HEK293 (cell line): Measurements from ENCODE around the gene GMPR.

Source experiments
- CTCF ChIA-PET: fragments of 350-600 bp; formaldehyde crosslinking; extraction: SDS; loops from one replicate; lab custom pipeline; 2021; ENCODE audit warnings: antibody characterized with exemption; lab: Yijun Ruan, JAX
- POLR2A ChIA-PET: fragments of 300-600 bp; formaldehyde crosslinking; extraction: SDS; loops from one replicate; lab custom pipeline; 2020; ENCODE audit warnings: antibody characterized with exemption, inconsistent platforms; lab: Yijun Ruan, JAX
- H3K27ac ChIP-seq: fragments of 200-500 bp; sonication (Bioruptor generic); 2 replicates; pipeline ENCODE4 v1.5.1; 2014; ENCODE audit warnings: low read depth, low read length, control low read depth, inconsistent platforms; ENCODE audit errors: extremely low read depth
- H3K36me3 ChIP-seq, 2 experiments: fragments of 200-500 bp in 1 of 2; sonication (Bioruptor generic) in 1 of 2; 1 replicate in 1 of 2; 2 replicates in 1 of 2; pipeline ENCODE4 v1.5.1; 2014 to 2017; ENCODE audit warnings: inconsistent platforms in 2 of 2, low read length in 2 of 2; ENCODE audit not compliant: control insufficient read depth in 2 of 2, insufficient read depth in 1 of 2
- H3K4me1 ChIP-seq: fragments of 200-500 bp; sonication (Bioruptor generic); 2 replicates; pipeline ENCODE4 v1.5.1; 2014; ENCODE audit warnings: mild to moderate bottlenecking, low read length, inconsistent platforms; ENCODE audit not compliant: control insufficient read depth, insufficient read depth
- H3K4me3 ChIP-seq: 2 replicates; pipeline ENCODE4 v1.5.1; 2011; ENCODE audit warnings: low read depth, mild to moderate bottlenecking, control low read depth, low read length, moderate library complexity
- H3K9me3 ChIP-seq: fragments of 200-500 bp; sonication (Bioruptor generic); 2 replicates; pipeline ENCODE4 v1.5.1; 2014; ENCODE audit warnings: low read depth, low read length, inconsistent platforms; ENCODE audit not compliant: control insufficient read depth, insufficient read depth
- HOXA7 ChIP-seq: sonication (generic); formaldehyde crosslinking; IDR thresholded peaks from 2 replicates; pipeline ENCODE4 v1.8.1; 2022; ENCODE audit warnings: missing genetic modification reagents, borderline replicate concordance
- KLF10 ChIP-seq: fragments of 450-650 bp; IDR thresholded peaks from 2 replicates; pipeline ENCODE4 v1.5.1; 2018; ENCODE audit warnings: missing biosample characterization, mild to moderate bottlenecking, missing genetic modification characterization
- KLF16 ChIP-seq: fragments of 450-650 bp; formaldehyde crosslinking; IDR thresholded peaks from 2 replicates; pipeline ENCODE4 v1.5.1; 2017; ENCODE audit warnings: missing biosample characterization, missing genetic modification characterization
- WT1 ChIP-seq: fragments of 450-650 bp; formaldehyde crosslinking; IDR thresholded peaks from 2 replicates; pipeline ENCODE4 v1.5.1; 2016; ENCODE audit warnings: missing biosample characterization, missing genetic modification characterization
- ZBTB21 ChIP-seq: fragments of 450-650 bp; formaldehyde crosslinking; IDR thresholded peaks from 2 replicates; pipeline ENCODE4 v1.5.1; 2017; ENCODE audit warnings: missing biosample characterization, missing genetic modification characterization
- ZFP37 ChIP-seq: fragments of 450-650 bp; formaldehyde crosslinking; IDR thresholded peaks from 2 replicates; pipeline ENCODE4 v1.5.1; 2016; ENCODE audit warnings: missing biosample characterization, missing genetic modification characterization
- ZNF214 ChIP-seq: fragments of 450-650 bp; formaldehyde crosslinking; IDR thresholded peaks from 2 replicates; pipeline ENCODE4 v1.5.1; 2017; ENCODE audit warnings: missing biosample characterization, mild to moderate bottlenecking, missing genetic modification characterization, borderline replicate concordance
- ZNF274 ChIP-seq, 2 experiments: fragments of 200-500 bp in 1 of 2; fragments of 450-650 bp in 1 of 2; sonication (Bioruptor generic) in 1 of 2; formaldehyde crosslinking in 1 of 2; IDR thresholded peaks; 2 replicates each; pipeline versions ENCODE4 v1.5.1 to v1.6.1; 2014 to 2016; ENCODE audit warnings: borderline replicate concordance in 1 of 2, inconsistent platforms in 1 of 2, low read length in 1 of 2, missing biosample characterization in 1 of 2, missing genetic modification characterization in 1 of 2
- ZNF366 ChIP-seq: fragments of 450-650 bp; formaldehyde crosslinking; conservative IDR thresholded peaks from 2 replicates; pipeline ENCODE4 v1.5.1; 2016; ENCODE audit warnings: missing biosample characterization, missing genetic modification characterization
- ZNF433 ChIP-seq: fragments of 450-650 bp; formaldehyde crosslinking; IDR thresholded peaks from 2 replicates; pipeline ENCODE4 v1.5.1; 2016; ENCODE audit warnings: missing biosample characterization, missing genetic modification characterization, low read depth
- ZNF521 ChIP-seq: fragments of 450-650 bp; formaldehyde crosslinking; IDR thresholded peaks from 2 replicates; pipeline ENCODE4 v1.5.1; 2017; ENCODE audit warnings: missing biosample characterization, mild to moderate bottlenecking, missing genetic modification characterization
- ZNF555 ChIP-seq: fragments of 450-650 bp; formaldehyde crosslinking; conservative IDR thresholded peaks from 2 replicates; pipeline ENCODE4 v1.5.1; 2017; ENCODE audit warnings: missing biosample characterization, mild to moderate bottlenecking, missing genetic modification characterization, inconsistent platforms
- ZNF621 ChIP-seq: fragments of 450-650 bp; formaldehyde crosslinking; IDR thresholded peaks from 2 replicates; pipeline ENCODE4 v1.5.1; 2017; ENCODE audit warnings: missing biosample characterization, missing genetic modification characterization
- ZNF677 ChIP-seq: fragments of 450-650 bp; IDR thresholded peaks from 2 replicates; pipeline ENCODE4 v1.5.0; 2018; ENCODE audit warnings: missing biosample characterization, mild to moderate bottlenecking, missing genetic modification characterization, moderate library complexity
- ZNF837 ChIP-seq: fragments of 450-650 bp; formaldehyde crosslinking; IDR thresholded peaks from 2 replicates; pipeline ENCODE4 v1.5.1; 2016; ENCODE audit warnings: missing biosample characterization, missing genetic modification characterization
- TF ChIP-seq, protein P1 (sequence below): fragments of 450-650 bp; formaldehyde crosslinking; IDR thresholded peaks from 2 replicates; pipeline ENCODE4 v1.5.1; 2017; ENCODE audit warnings: missing biosample characterization, missing genetic modification characterization
- TF ChIP-seq, protein P2 (sequence below): fragments of 450-650 bp; formaldehyde crosslinking; conservative IDR thresholded peaks from 2 replicates; pipeline ENCODE4 v1.5.1; 2016; ENCODE audit warnings: low read depth, missing biosample characterization, missing genetic modification characterization
- TF ChIP-seq, protein P3 (sequence below): fragments of 450-650 bp; formaldehyde crosslinking; IDR thresholded peaks from 2 replicates; pipeline ENCODE4 v1.5.1; 2016; ENCODE audit warnings: missing biosample characterization, missing genetic modification characterization
- TF ChIP-seq, protein P4 (sequence below): fragments of 450-650 bp; formaldehyde crosslinking; IDR thresholded peaks from 2 replicates; pipeline ENCODE4 v1.5.1; 2016; ENCODE audit warnings: missing biosample characterization, missing genetic modification characterization, borderline replicate concordance

GMPR gene

DNA sequence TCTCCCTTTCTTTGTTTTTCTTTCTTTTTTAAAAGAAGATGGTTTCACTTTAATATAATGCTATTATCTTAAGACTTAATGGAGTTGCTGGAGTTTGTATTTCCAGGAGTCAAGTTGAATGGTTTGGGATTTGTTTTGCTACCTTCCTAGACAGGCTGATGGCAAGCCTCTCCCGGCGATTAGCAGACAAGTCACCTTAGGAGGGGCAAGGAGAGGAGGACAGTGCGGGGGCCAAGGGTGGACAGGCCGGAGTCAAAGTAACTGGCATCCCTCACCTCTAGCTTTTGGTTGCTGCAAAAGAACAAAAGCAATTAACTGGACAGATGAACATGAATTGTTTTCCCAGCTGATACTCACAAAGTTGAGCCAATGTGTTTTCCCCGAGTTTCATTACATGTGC lies 57.1 kb downstream of the GMPR start:
- H3K36me3 ChIP-seq, result peaks cover 0 to 8% of the 10 kb centered on the region in 2 experiments; a peak in 2 of 3 replicates
- H3K27ac ChIP-seq, result no peak overlapping the region
- TF ChIP-seq WT1 (tag by site-specific recombination), result no peak
- no peak for TF ChIP-seq ZNF621 (tag by site-specific recombination)
- TF ChIP-seq, protein P1, sequence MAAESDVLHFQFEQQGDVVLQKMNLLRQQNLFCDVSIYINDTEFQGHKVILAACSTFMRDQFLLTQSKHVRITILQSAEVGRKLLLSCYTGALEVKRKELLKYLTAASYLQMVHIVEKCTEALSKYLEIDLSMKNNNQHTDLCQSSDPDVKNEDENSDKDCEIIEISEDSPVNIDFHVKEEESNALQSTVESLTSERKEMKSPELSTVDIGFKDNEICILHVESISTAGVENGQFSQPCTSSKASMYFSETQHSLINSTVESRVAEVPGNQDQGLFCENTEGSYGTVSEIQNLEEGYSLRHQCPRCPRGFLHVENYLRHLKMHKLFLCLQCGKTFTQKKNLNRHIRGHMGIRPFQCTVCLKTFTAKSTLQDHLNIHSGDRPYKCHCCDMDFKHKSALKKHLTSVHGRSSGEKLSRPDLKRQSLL (tag by site-specific recombination), result no peak
- no peak for TF ChIP-seq ZBTB21
- TF ChIP-seq KLF10 (tag by site-specific recombination), result no peak
- no peak for TF ChIP-seq ZNF433
- no peak for TF ChIP-seq HOXA7
- no peak for TF ChIP-seq ZNF274 (IDR thresholded peaks at IDR 0.05; ENCODE audit: low read length)
- no peak for TF ChIP-seq ZNF274 (tag by site-specific recombination; IDR thresholded peaks at IDR 0.05; ENCODE audit: borderline replicate concordance)
- TF ChIP-seq ZNF837, result no peak
- no peak for TF ChIP-seq ZFP37 (tag by site-specific recombination)
- TF ChIP-seq, protein P2, sequence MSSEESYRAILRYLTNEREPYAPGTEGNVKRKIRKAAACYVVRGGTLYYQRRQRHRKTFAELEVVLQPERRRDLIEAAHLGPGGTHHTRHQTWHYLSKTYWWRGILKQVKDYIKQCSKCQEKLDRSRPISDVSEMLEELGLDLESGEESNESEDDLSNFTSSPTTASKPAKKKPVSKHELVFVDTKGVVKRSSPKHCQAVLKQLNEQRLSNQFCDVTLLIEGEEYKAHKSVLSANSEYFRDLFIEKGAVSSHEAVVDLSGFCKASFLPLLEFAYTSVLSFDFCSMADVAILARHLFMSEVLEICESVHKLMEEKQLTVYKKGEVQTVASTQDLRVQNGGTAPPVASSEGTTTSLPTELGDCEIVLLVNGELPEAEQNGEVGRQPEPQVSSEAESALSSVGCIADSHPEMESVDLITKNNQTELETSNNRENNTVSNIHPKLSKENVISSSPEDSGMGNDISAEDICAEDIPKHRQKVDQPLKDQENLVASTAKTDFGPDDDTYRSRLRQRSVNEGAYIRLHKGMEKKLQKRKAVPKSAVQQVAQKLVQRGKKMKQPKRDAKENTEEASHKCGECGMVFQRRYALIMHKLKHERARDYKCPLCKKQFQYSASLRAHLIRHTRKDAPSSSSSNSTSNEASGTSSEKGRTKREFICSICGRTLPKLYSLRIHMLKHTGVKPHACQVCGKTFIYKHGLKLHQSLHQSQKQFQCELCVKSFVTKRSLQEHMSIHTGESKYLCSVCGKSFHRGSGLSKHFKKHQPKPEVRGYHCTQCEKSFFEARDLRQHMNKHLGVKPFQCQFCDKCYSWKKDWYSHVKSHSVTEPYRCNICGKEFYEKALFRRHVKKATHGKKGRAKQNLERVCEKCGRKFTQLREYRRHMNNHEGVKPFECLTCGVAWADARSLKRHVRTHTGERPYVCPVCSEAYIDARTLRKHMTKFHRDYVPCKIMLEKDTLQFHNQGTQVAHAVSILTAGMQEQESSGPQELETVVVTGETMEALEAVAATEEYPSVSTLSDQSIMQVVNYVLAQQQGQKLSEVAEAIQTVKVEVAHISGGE (tag by site-specific recombination), result no peak
- no peak for TF ChIP-seq ZNF521 (tag by site-specific recombination)
- no peak for TF ChIP-seq ZNF555
- TF ChIP-seq, protein P3, sequence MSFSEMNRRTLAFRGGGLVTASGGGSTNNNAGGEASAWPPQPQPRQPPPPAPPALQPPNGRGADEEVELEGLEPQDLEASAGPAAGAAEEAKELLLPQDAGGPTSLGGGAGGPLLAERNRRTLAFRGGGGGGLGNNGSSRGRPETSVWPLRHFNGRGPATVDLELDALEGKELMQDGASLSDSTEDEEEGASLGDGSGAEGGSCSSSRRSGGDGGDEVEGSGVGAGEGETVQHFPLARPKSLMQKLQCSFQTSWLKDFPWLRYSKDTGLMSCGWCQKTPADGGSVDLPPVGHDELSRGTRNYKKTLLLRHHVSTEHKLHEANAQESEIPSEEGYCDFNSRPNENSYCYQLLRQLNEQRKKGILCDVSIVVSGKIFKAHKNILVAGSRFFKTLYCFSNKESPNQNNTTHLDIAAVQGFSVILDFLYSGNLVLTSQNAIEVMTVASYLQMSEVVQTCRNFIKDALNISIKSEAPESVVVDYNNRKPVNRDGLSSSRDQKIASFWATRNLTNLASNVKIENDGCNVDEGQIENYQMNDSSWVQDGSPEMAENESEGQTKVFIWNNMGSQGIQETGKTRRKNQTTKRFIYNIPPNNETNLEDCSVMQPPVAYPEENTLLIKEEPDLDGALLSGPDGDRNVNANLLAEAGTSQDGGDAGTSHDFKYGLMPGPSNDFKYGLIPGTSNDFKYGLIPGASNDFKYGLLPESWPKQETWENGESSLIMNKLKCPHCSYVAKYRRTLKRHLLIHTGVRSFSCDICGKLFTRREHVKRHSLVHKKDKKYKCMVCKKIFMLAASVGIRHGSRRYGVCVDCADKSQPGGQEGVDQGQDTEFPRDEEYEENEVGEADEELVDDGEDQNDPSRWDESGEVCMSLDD (tag by site-specific recombination), result no peak
- TF ChIP-seq ZNF677, result no peak
- no peak for TF ChIP-seq ZNF366
- TF ChIP-seq, protein P4, sequence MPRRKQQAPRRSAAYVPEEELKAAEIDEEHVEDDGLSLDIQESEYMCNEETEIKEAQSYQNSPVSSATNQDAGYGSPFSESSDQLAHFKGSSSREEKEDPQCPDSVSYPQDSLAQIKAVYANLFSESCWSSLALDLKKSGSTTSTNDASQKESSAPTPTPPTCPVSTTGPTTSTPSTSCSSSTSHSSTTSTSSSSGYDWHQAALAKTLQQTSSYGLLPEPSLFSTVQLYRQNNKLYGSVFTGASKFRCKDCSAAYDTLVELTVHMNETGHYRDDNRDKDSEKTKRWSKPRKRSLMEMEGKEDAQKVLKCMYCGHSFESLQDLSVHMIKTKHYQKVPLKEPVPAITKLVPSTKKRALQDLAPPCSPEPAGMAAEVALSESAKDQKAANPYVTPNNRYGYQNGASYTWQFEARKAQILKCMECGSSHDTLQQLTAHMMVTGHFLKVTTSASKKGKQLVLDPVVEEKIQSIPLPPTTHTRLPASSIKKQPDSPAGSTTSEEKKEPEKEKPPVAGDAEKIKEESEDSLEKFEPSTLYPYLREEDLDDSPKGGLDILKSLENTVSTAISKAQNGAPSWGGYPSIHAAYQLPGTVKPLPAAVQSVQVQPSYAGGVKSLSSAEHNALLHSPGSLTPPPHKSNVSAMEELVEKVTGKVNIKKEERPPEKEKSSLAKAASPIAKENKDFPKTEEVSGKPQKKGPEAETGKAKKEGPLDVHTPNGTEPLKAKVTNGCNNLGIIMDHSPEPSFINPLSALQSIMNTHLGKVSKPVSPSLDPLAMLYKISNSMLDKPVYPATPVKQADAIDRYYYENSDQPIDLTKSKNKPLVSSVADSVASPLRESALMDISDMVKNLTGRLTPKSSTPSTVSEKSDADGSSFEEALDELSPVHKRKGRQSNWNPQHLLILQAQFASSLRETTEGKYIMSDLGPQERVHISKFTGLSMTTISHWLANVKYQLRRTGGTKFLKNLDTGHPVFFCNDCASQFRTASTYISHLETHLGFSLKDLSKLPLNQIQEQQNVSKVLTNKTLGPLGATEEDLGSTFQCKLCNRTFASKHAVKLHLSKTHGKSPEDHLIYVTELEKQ (tag by site-specific recombination), result no peak
- TF ChIP-seq KLF16 (tag by site-specific recombination), result no peak
- TF ChIP-seq ZNF214 (tag by site-specific recombination), result no peak
- TF ChIP-seq, all 188 proteins: peak for 0
- Histone ChIP-seq H3K4me1 (no peaks in the 10 kb centered on the region), H3K9me3 (no peaks in the 10 kb centered on the region), H3K4me3 (no peak overlapping the region)
- POLR2A ChIA-PET, result no interaction called here
- CTCF ChIA-PET, result interaction anchor here (0.6 to 3.2 kb wide), 2 partner anchors 10 to 19 kb away, joined by 3 to 14 read pairs; no protein-coding TSS in a partner anchor
